ENCODE data around the gene TMEM132A. TPM values are rescaled to one million over a fixed set of nuclear protein-coding genes. Genes with fewer than 3 reads are reported as not detected.

The TMEM132A gene
- total RNA-seq, 1 experiment from 2014 or later = 54.4 TPM

GRCh38 chr11:60914633-60915247, 9.5 kb upstream of the TMEM132A start:
- 0 out of 2 replicates have a peak, but pooled peaks cover 5% of the 10 kb centered on the region for H3K36me3 ChIP-seq (ENCODE audit: low read depth)
- intact Hi-C loops (cut with micrococcal nuclease; ENCODE audit: unreplicated experiment) = loop anchor here (1.0 to 2.0 kb wide), 2 partner anchors 215 to 272 kb away; no protein-coding TSS in a partner anchor
- no peak for DNase-seq
- peak overlapping the region; percentile 93 for H2AFZ ChIP-seq
- H3K4me1 ChIP-seq (replicated peaks; ENCODE audit: insufficient read depth) = peaks cover 36% of the 10 kb centered on the region
- peaks cover 12% of the 10 kb centered on the region; the same call in 1 of the 2 replicates for H3K27me3 ChIP-seq (ENCODE audit: insufficient read depth, low read depth)
- no TSS peak for BruUV-seq (replicated peaks)
- peak overlapping the region; percentile 49 for H3K27ac ChIP-seq
- CTCF ChIA-PET = interaction anchor here (0.6 to 1.2 kb wide), 7 partner anchors 9 to 221 kb away, joined by 3 to 10 read pairs (median 4); no protein-coding TSS in a partner anchor
- H3F3A ChIP-seq (ENCODE audit: insufficient read depth, low read depth) = peaks cover 14% of the 10 kb centered on the region
- POLR2A ChIA-PET (ENCODE audit: unreplicated experiment) = interaction anchor here (0.6 to 0.8 kb wide), 2 partner anchors 209 to 220 kb away, joined by 3 to 7 read pairs; no protein-coding TSS in a partner anchor
- TF ChIP-seq EZH2 (IDR thresholded peaks at IDR 0.05; ENCODE audit: low read depth) = no peak
- TF ChIP-seq CTCF (conservative IDR thresholded peaks at IDR 0.05) = no peak
- H3K9me2 ChIP-seq (ENCODE audit: insufficient read depth) = no peaks in the 10 kb centered on the region
- peak overlapping the region; percentile 92 for H3K4me2 ChIP-seq
- H3K4me3 ChIP-seq = peak overlapping the region; percentile 78
- H3K9me3 ChIP-seq (ENCODE audit: insufficient read depth, low read depth) = no peaks in the 10 kb centered on the region
- H3K79me2 ChIP-seq (ENCODE audit: low read depth) = peaks cover 50% of the 10 kb centered on the region
- peaks cover 4% of the 10 kb centered on the region; the same call in 1 of the 2 replicates for H4K20me1 ChIP-seq (ENCODE audit: insufficient read depth)

GRCh38 chr11:60915248-60915914, 8.9 kb upstream of the TMEM132A start:
- Histone ChIP-seq H3K4me1 (replicated peaks; ENCODE audit: insufficient read depth) (peaks cover 36% of the 10 kb centered on the region), H3F3A (ENCODE audit: insufficient read depth, low read depth) (peaks cover 14% of the 10 kb centered on the region), H3K4me3 (peak overlapping the region; percentile 78), H3K9me2 (ENCODE audit: insufficient read depth) (no peaks in the 10 kb centered on the region), H3K9me3 (ENCODE audit: insufficient read depth, low read depth) (no peaks in the 10 kb centered on the region), H2AFZ (peak overlapping the region; percentile 93), H3K36me3 (ENCODE audit: low read depth) (0 out of 2 replicates have a peak, but pooled peaks cover 12% of the 10 kb centered on the region), H3K27me3 (ENCODE audit: insufficient read depth, low read depth) (peaks cover 6% of the 10 kb centered on the region; the same call in 1 of the 2 replicates), H3K79me2 (ENCODE audit: low read depth) (peaks cover 50% of the 10 kb centered on the region), H4K20me1 (ENCODE audit: insufficient read depth) (peaks cover 4% of the 10 kb centered on the region; the same call in 1 of the 2 replicates), H3K27ac (peak overlapping the region; percentile 57), H3K4me2 (peak overlapping the region; percentile 92)
- TF ChIP-seq EZH2 (IDR thresholded peaks at IDR 0.05; ENCODE audit: low read depth) = no peak
- peak; percentile 50; the same call in 1 of the 2 replicates for TF ChIP-seq CTCF (conservative IDR thresholded peaks at IDR 0.05)
- no TSS peak for BruUV-seq (replicated peaks)
- peak; percentile 88 to 92 for DNase-seq
- CTCF ChIA-PET = interaction anchor here (0.6 to 1.2 kb wide), 8 partner anchors 10 to 447 kb away, joined by 3 to 10 read pairs (median 4); partner anchors contain the start of genes CYB561A3 and TMEM138
- intact Hi-C loops (cut with micrococcal nuclease; ENCODE audit: unreplicated experiment) = loop anchor here (1.0 to 2.0 kb wide), 2 partner anchors 214 to 271 kb away; no protein-coding TSS in a partner anchor
- POLR2A ChIA-PET (ENCODE audit: unreplicated experiment) = interaction anchor here (0.6 to 0.8 kb wide), 2 partner anchors 28 to 219 kb away, joined by 3 to 5 read pairs; no protein-coding TSS in a partner anchor

- Histone ChIP-seq H3K9me3 (ENCODE audit: insufficient read depth, low read depth) (no peaks in the 10 kb centered on the region), H3K4me2 (peak overlapping the region; percentile 92; the same call in 1 of the 2 replicates), H3F3A (ENCODE audit: insufficient read depth, low read depth) (peaks cover 14% of the 10 kb centered on the region), H3K79me2 (ENCODE audit: low read depth) (peaks cover 50% of the 10 kb centered on the region), H3K4me3 (no peak overlapping the region), H4K20me1 (ENCODE audit: insufficient read depth) (peaks cover 4% of the 10 kb centered on the region; the same call in 1 of the 2 replicates), H3K4me1 (replicated peaks; ENCODE audit: insufficient read depth) (peaks cover 36% of the 10 kb centered on the region), H3K9me2 (ENCODE audit: insufficient read depth) (no peaks in the 10 kb centered on the region), H3K36me3 (ENCODE audit: low read depth) (0 out of 2 replicates have a peak, but pooled peaks cover 19% of the 10 kb centered on the region), H3K27me3 (ENCODE audit: insufficient read depth, low read depth) (no peaks in the 10 kb centered on the region), H3K27ac (no peak overlapping the region), H2AFZ (no peak overlapping the region)
- TF ChIP-seq EZH2 (IDR thresholded peaks at IDR 0.05; ENCODE audit: low read depth) (no peak), CTCF (conservative IDR thresholded peaks at IDR 0.05) (no peak)
- ChIA-PET CTCF (no interaction called here), POLR2A (ENCODE audit: unreplicated experiment) (no interaction called here)
- no peak for DNase-seq
- BruUV-seq (replicated peaks) = no TSS peak
- intact Hi-C loops (cut with micrococcal nuclease; ENCODE audit: unreplicated experiment) = loop anchor here (1.0 kb wide), 1 partner anchor 8 kb away; the partner anchor contains the start of gene TMEM132A
Observed at GRCh38 chr11:60916669-60917206, 7.5 kb upstream of the TMEM132A start.

Data from PC-9 (cell line).